Measurements from ENCODE around the gene ACER1.
"Not testable (repeated sequence)": the region's sequence is repeated elsewhere in the genome, so short reads cannot be mapped to it uniquely, and the experiment has no call there.

ACER1 gene

GRCh38 chr19:6292006-6292405 is 41.4 kb downstream of the ACER1 start:
- no peak for DNase-seq (ENCODE audit: low read depth)
- no peak overlapping the region for H3K4me3 ChIP-seq (ENCODE audit: low read depth, low read length)
- TF ChIP-seq CTCF (IDR thresholded peaks at IDR 0.05; ENCODE audit: control insufficient read depth, extremely low read depth, insufficient read depth), result no peak

GRCh38 chr19:6288737-6289136 is 44.7 kb downstream of the ACER1 start:
- no peak for TF ChIP-seq CTCF (IDR thresholded peaks at IDR 0.05; ENCODE audit: control insufficient read depth, extremely low read depth, insufficient read depth)
- no peak overlapping the region for H3K4me3 ChIP-seq (ENCODE audit: low read depth, low read length)
- DNase-seq (ENCODE audit: low read depth), result no peak

- no peak overlapping the region for H3K4me3 ChIP-seq (ENCODE audit: low read depth, low read length)
- TF ChIP-seq CTCF (IDR thresholded peaks at IDR 0.05; ENCODE audit: control insufficient read depth, extremely low read depth, insufficient read depth), result no peak
- DNase-seq (ENCODE audit: low read depth), result no peak
Measured at GRCh38 chr19:6287269-6287885, 46.0 kb downstream of the ACER1 start.

- TF ChIP-seq CTCF (IDR thresholded peaks at IDR 0.05; ENCODE audit: control insufficient read depth, extremely low read depth, insufficient read depth), result no peak
- H3K4me3 ChIP-seq (ENCODE audit: low read depth, low read length), result no peak overlapping the region
- DNase-seq (ENCODE audit: low read depth), result no peak
Measured at GRCh38 chr19:6286676-6287075, 46.7 kb downstream of the ACER1 start.

GRCh38 chr19:6282393-6282792 is 51.0 kb downstream of the ACER1 start:
- DNase-seq (ENCODE audit: low read depth); H3K4me3 ChIP-seq (ENCODE audit: low read depth, low read length): not testable (repeated sequence)

- DNase-seq (ENCODE audit: low read depth), result peak; percentile 87
- peak within 1 kb of the TSS; percentile 97 for H3K4me3 ChIP-seq (ENCODE audit: low read depth, low read length)
- TF ChIP-seq CTCF (IDR thresholded peaks at IDR 0.05; ENCODE audit: control insufficient read depth, extremely low read depth, insufficient read depth), result peak; percentile 80
Measured at GRCh38 chr19:6279931-6280591, 53.4 kb downstream of the ACER1 start, which contains the start of gene MLLT1. Gene MLLT1 (minus strand): TSS chr19:6279975. CDS start chr19:6279784, 191 bp downstream.

GRCh38 chr19:6279620-6279930 is 53.8 kb downstream of the ACER1 start:
- no peak for TF ChIP-seq CTCF (IDR thresholded peaks at IDR 0.05; ENCODE audit: control insufficient read depth, extremely low read depth, insufficient read depth)

More at GRCh38 chr19:6279620-6279930, 53.8 kb downstream of the ACER1 start:
- DNase-seq (ENCODE audit: low read depth), result no peak
- H3K4me3 ChIP-seq (ENCODE audit: low read depth, low read length), result peak overlapping the region; percentile 97

Measured in LNCaP clone FGC (cell line).